GM23248 (cell line): ENCODE data around the gene AP2B1. TPM values are rescaled to one million over a fixed set of nuclear protein-coding genes. Genes with fewer than 3 reads are reported as not detected.

ENCODE experiments used
- DNase-seq: peaks from one replicate; pipeline ENCODE4 v3.0.0-alpha.2; 2015
- H2AFZ ChIP-seq: fragments of 200-600 bp; sonication (generic); 2 replicates; pipeline ENCODE4 v1.6.1; 2016; ENCODE audit warnings: antibody characterized with exemption
- H3F3A ChIP-seq: fragments of 200-600 bp; sonication (generic); 2 replicates; pipeline ENCODE4 v1.6.1; 2016; ENCODE audit warnings: mild to moderate bottlenecking, antibody characterized with exemption, mixed run types; ENCODE audit not compliant: insufficient read depth
- H3K27ac ChIP-seq: fragments of 200-600 bp; sonication (generic); 2 replicates; pipeline ENCODE4 v1.5.1; 2016; ENCODE audit warnings: mild to moderate bottlenecking
- H3K27me3 ChIP-seq: fragments of 200-600 bp; sonication (generic); replicated peaks from 2 replicates; pipeline ENCODE4 v1.6.1; 2016; ENCODE audit warnings: mild to moderate bottlenecking; ENCODE audit not compliant: insufficient read depth
- H3K36me3 ChIP-seq: fragments of 200-600 bp; sonication (generic); 2 replicates; pipeline ENCODE4 v1.6.1; 2016; ENCODE audit warnings: low read depth, mild to moderate bottlenecking
- H3K4me1 ChIP-seq: fragments of 200-600 bp; sonication (generic); 2 replicates; pipeline ENCODE4 v1.6.1; 2016; ENCODE audit warnings: mild to moderate bottlenecking; ENCODE audit not compliant: insufficient read depth
- H3K4me2 ChIP-seq: fragments of 200-600 bp; sonication (generic); one replicate; pipeline ENCODE4 v1.6.1; 2016; ENCODE audit warnings: mild to moderate bottlenecking; ENCODE audit not compliant: unreplicated experiment
- H3K4me3 ChIP-seq: fragments of 200-600 bp; sonication (generic); 2 replicates; pipeline ENCODE4 v1.5.1; 2016; ENCODE audit warnings: mild to moderate bottlenecking
- H3K79me2 ChIP-seq: fragments of 200-600 bp; sonication (generic); 2 replicates; pipeline ENCODE4 v1.6.1; 2016; ENCODE audit warnings: mild to moderate bottlenecking; ENCODE audit not compliant: insufficient read depth
- H3K9ac ChIP-seq: fragments of 200-600 bp; sonication (generic); 2 replicates; pipeline ENCODE4 v1.6.1; 2016; ENCODE audit warnings: mild to moderate bottlenecking
- H3K9me2 ChIP-seq: fragments of 200-600 bp; sonication (generic); 2 replicates; pipeline ENCODE4 v1.6.1; 2016; ENCODE audit warnings: mixed run types, mild to moderate bottlenecking, moderate library complexity; ENCODE audit not compliant: insufficient read depth
- H3K9me3 ChIP-seq: fragments of 200-600 bp; sonication (generic); one replicate; pipeline ENCODE4 v1.6.1; 2017; ENCODE audit warnings: low read depth
- H4K20me1 ChIP-seq: fragments of 200-600 bp; sonication (generic); 2 replicates; pipeline ENCODE4 v1.6.0; 2016; ENCODE audit not compliant: insufficient read depth
- EZH2 ChIP-seq: fragments of 200-600 bp; sonication (generic); IDR thresholded peaks from 2 replicates; pipeline ENCODE4 v1.6.1; 2018; ENCODE audit warnings: antibody characterized with exemption, mild to moderate bottlenecking; ENCODE audit not compliant: insufficient read depth, poor library complexity, severe bottlenecking
- EZH2phosphoT487 ChIP-seq: fragments of 200-600 bp; sonication (generic); IDR thresholded peaks from 2 replicates; pipeline ENCODE4 v1.6.1; 2018; ENCODE audit warnings: antibody characterized with exemption, moderate library complexity, mild to moderate bottlenecking, low read depth; ENCODE audit not compliant: insufficient read depth
- WGBS, 2 experiments: methylation state at CpG; one replicate each; pipeline ENCODE4 v1.1.6; 2015 to 2017; ENCODE audit warnings: low lambda C conversion rate in 2 of 2, low coverage in 1 of 2; ENCODE audit errors: missing lambda C conversion rate in 2 of 2; 5-methylcytosine and 5-hydroxymethylcytosine counted together
- in situ Hi-C: fragments of 300-500 bp; cut with MboI; formaldehyde crosslinking; loops from 2 replicates; pipeline ENCODE4 v1.15.0; 2020
- polyA plus RNA-seq: library from polyadenylated mRNA; unstranded; fragments of >200 nt; fragmentation: Nextera tagmentation; extraction: Ambion mirVana; gene quantifications from 2 replicates; pipeline ENCODE4 v1.2.1, GENCODE V29; 2016
- total RNA-seq: library from RNA; depleted of rRNA; stranded (reverse); fragments of >200 nt; shearing (Covaris generic); gene quantifications from 2 replicates; pipeline ENCODE4 v1.2.3, GENCODE V29; 2014

Gene AP2B1
- total and polyA plus RNA-seq, 2 experiments from 2014 or later = 72.4 to 85.9 TPM

DNA sequence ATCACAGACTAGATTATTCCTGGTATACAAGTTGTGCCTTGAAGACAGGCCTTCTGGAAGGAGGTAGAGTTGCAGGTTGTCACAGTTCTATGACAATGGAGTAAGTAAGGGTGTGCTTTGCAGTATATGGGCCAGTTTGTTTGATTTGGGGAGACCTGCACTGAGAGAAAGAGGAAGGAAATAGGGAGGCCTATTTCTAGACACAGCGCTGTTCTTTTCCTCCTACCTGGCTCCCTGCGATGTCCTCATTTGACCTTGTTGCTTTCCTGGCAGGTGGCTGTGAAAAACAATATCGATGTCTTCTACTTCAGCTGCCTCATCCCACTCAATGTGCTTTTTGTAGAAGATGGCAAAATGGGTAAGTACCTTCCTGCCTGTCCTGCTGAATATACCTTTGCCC lies 121.8 kb downstream of the AP2B1 start:
- Histone ChIP-seq H3K4me1 (peaks cover 13% of the 10 kb centered on the region), H3K36me3 (peaks cover 23% of the 10 kb centered on the region), H3K79me2 (peaks cover 2% of the 10 kb centered on the region; the same call in 1 of the 2 replicates), H4K20me1 (no peaks in the 10 kb centered on the region; the same call in 1 of the 2 replicates), H3K9me3 (no peaks in the 10 kb centered on the region), H3F3A (peaks cover 18% of the 10 kb centered on the region), H3K9ac (no peak overlapping the region), H3K4me2 (no peak overlapping the region), H3K9me2 (no peaks in the 10 kb centered on the region), H3K27me3 (no peaks in the 10 kb centered on the region), H3K4me3 (no peak overlapping the region), H2AFZ (no peak overlapping the region), H3K27ac (no peak overlapping the region)
- DNase-seq = no peak
- in situ Hi-C loops = no loop called here
- TF ChIP-seq EZH2 (no peak), EZH2phosphoT487 (no peak)
- 94 to 100% methylated on average over 3 of the region's 3 CpGs for WGBS, 2 experiments

- Histone ChIP-seq H3K9me2 (no peaks in the 10 kb centered on the region), H3K36me3 (peaks cover 23% of the 10 kb centered on the region), H4K20me1 (no peaks in the 10 kb centered on the region; the same call in 1 of the 2 replicates), H3K4me1 (peaks cover 16% of the 10 kb centered on the region), H3K79me2 (no peaks in the 10 kb centered on the region; the same call in 1 of the 2 replicates), H3K9ac (no peak overlapping the region), H3F3A (peaks cover 20% of the 10 kb centered on the region), H2AFZ (no peak overlapping the region), H3K27me3 (no peaks in the 10 kb centered on the region), H3K27ac (no peak overlapping the region), H3K4me3 (no peak overlapping the region), H3K4me2 (no peak overlapping the region), H3K9me3 (no peaks in the 10 kb centered on the region)
- in situ Hi-C loops = no loop called here
- 71 to 73% methylated on average over 3 of the region's 3 CpGs for WGBS, 2 experiments
- peak; percentile 29 for DNase-seq
- TF ChIP-seq EZH2 = no peak
- TF ChIP-seq EZH2phosphoT487 = no peak
These were observed 122.8 kb downstream of the AP2B1 start for GRCh38 chr17:35709874-35710273.

- Histone ChIP-seq H3K79me2 (no peaks in the 10 kb centered on the region; the same call in 1 of the 2 replicates), H3K4me2 (no peak overlapping the region)
These were observed 123.8 kb downstream of the AP2B1 start for GRCh38 chr17:35710950-35711349.

GRCh38 chr17:35713069-35713728 lies 126.1 kb downstream of the AP2B1 start:
- Histone ChIP-seq H3K27ac (peak overlapping the region; percentile 82), H3K9ac (peak overlapping the region; percentile 49), H3K9me3 (no peaks in the 10 kb centered on the region), H3K27me3 (no peaks in the 10 kb centered on the region), H4K20me1 (no peaks in the 10 kb centered on the region), H3K36me3 (peaks cover 35% of the 10 kb centered on the region), H2AFZ (no peak overlapping the region), H3F3A (peaks cover 20% of the 10 kb centered on the region), H3K79me2 (no peaks in the 10 kb centered on the region; the same call in 1 of the 2 replicates), H3K4me3 (peak overlapping the region; percentile 18; the same call in 1 of the 2 replicates), H3K4me1 (peaks cover 16% of the 10 kb centered on the region), H3K9me2 (no peaks in the 10 kb centered on the region), H3K4me2 (peak overlapping the region; percentile 68)
- TF ChIP-seq EZH2phosphoT487 (0 out of 2 replicates have a peak, but pooled peaks have one; percentile 66), EZH2 (no peak)
- peak; percentile 97 for DNase-seq
- 14 to 19% methylated on average over 7 of the region's 7 CpGs for WGBS, 2 experiments
- in situ Hi-C loops = no loop called here

More at GRCh38 chr17:35710950-35711349, 123.8 kb downstream of the AP2B1 start:
- Histone ChIP-seq H3K4me3 (no peak overlapping the region), H4K20me1 (no peaks in the 10 kb centered on the region; the same call in 1 of the 2 replicates), H3K9me2 (no peaks in the 10 kb centered on the region), H3K4me1 (peaks cover 16% of the 10 kb centered on the region), H3K9me3 (no peaks in the 10 kb centered on the region), H3K27ac (no peak overlapping the region), H3K27me3 (no peaks in the 10 kb centered on the region), H3K36me3 (peaks cover 23% of the 10 kb centered on the region), H2AFZ (no peak overlapping the region), H3K9ac (no peak overlapping the region), H3F3A (peaks cover 20% of the 10 kb centered on the region)
- TF ChIP-seq EZH2phosphoT487 (no peak), EZH2 (no peak)
- in situ Hi-C loops = no loop called here
- 98 to 100% methylated on average over 2 of the region's 2 CpGs for whole genome bisulfite sequencing, 2 experiments
- no peak for DNase-seq
